ENCODE measurements around the gene PER2. TPM values are rescaled to one million over a fixed set of nuclear protein-coding genes. Genes with fewer than 3 reads are reported as not detected.
A peak's percentile ranks its signal among the peaks of the same experiment; 100 is the strongest.

The PER2 gene
- polyA plus RNA-seq, 2 donors: 4.9 to 12.6 TPM

- H3K36me3 ChIP-seq (ENCODE audit: control insufficient read depth in 2 of 2, insufficient read depth in 2 of 2, low read length in 1 of 2): no peaks in the 10 kb centered on the region
- H3K9me3 ChIP-seq (ENCODE audit: control insufficient read depth in 2 of 2, insufficient read depth in 1 of 2, low read depth in 1 of 2, low read length in 1 of 2): no peaks in the 10 kb centered on the region
- peak overlapping the region; percentile 96 to 98 for H3K27ac ChIP-seq (ENCODE audit: low read depth in 2 of 2, low read length in 1 of 2)
- H3K27me3 ChIP-seq (ENCODE audit: control insufficient read depth in 1 of 2, insufficient read depth in 2 of 2, low read length in 2 of 2): no peaks in the 10 kb centered on the region
- peaks cover 4 to 24% of the 10 kb centered on the region in 2 donors for H3K4me1 ChIP-seq (ENCODE audit: control insufficient read depth in 2 of 2, insufficient read depth in 2 of 2, low read length in 1 of 2)
- no peak overlapping the region for H3K4me3 ChIP-seq (ENCODE audit: low read depth in 1 of 2, low read length in 2 of 2)
- 32 to 36% methylated on average over 8 of the region's 8 CpGs for WGBS, 2 donors
These were observed 1.7 kb upstream of the PER2 start for GRCh38 chr2:238290091-238290509.

DNA sequence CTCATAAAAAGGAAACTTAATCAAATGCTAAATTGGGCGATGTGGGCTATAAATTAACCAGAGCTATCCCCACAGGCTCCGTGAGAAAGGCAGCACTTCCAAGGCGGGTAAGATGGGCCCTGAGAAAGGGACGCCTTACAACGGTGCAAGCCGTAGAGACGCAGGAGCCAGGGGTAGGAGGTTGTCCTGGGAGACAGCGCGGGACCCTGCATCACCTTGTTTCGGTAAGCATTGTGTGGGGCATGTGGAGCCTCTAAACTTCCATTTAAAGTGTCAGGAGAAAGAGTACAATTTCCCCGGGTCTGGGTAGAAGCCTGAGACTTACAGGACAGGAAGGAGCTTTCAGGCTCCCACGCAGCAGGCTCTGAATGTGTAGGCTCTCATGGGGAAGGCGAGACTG is 1.2 kb upstream of the PER2 start:
- H3K27me3 ChIP-seq (ENCODE audit: control insufficient read depth in 1 of 2, insufficient read depth in 2 of 2, low read length in 2 of 2): no peaks in the 10 kb centered on the region
- no peaks in the 10 kb centered on the region for H3K36me3 ChIP-seq (ENCODE audit: control insufficient read depth in 2 of 2, insufficient read depth in 2 of 2, low read length in 1 of 2)
- H3K9me3 ChIP-seq (ENCODE audit: control insufficient read depth in 2 of 2, insufficient read depth in 1 of 2, low read depth in 1 of 2, low read length in 1 of 2): no peaks in the 10 kb centered on the region
- peak overlapping the region in 1 of 2 donors; percentile 69 for H3K4me3 ChIP-seq (ENCODE audit: low read depth in 1 of 2, low read length in 2 of 2)
- H3K4me1 ChIP-seq (ENCODE audit: control insufficient read depth in 2 of 2, insufficient read depth in 2 of 2, low read length in 1 of 2): peaks cover 8 to 30% of the 10 kb centered on the region in 2 donors
- peak overlapping the region; percentile 96 to 98 for H3K27ac ChIP-seq (ENCODE audit: low read depth in 2 of 2, low read length in 1 of 2)
- WGBS, 2 donors: 27 to 31% methylated on average over 13 of the region's 13 CpGs

DNA sequence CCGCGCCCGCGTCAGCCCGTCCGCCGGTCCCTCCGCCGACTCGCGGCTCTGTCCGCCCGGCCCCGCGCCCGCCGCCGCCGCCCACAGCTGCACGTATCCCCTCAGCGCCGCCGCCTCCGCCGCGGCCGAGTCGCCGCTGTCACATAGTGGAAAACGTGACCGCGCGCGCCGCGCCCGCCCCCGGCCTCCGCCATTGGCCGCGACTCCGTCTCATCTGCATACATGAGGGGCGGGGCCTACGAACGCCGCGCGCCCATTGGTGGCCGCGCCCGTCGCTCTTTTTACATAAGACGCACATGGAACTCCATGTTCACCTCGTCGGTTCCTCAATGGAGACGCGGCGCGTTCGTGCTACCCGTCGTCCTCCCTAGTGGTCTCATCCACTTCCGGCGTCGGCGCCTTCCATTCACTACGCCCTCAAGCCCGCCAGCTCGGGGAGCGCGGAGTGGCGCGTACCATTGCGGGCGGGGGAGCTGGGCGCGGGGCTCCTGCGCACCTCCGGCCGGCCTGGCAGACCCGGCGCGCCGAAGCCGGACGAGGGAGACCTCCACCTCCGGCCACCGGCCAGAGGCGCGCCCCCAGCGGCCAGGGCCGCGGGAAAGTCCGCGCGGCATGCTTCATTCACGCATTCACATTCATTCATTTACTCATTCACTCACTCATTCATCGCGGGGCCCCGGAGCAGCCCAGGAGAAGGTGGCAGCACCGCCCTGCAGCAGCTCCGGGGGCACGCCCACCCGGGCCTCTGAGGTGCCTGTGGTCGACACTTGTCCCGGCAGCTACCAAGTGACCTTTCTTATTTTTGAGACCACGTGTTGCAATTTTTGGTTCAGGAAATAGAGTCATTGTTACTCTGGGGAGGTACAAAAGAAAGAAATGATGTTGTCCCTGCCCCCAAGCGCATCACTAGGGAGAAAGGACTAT is 502 bp upstream of the PER2 start:
- H3K36me3 ChIP-seq (ENCODE audit: control insufficient read depth in 2 of 2, insufficient read depth in 2 of 2, low read length in 1 of 2): no peaks in the 10 kb centered on the region
- H3K4me3 ChIP-seq (ENCODE audit: low read depth in 1 of 2, low read length in 2 of 2): peak overlapping the region; percentile 69 to 83
- H3K27me3 ChIP-seq (ENCODE audit: control insufficient read depth in 1 of 2, insufficient read depth in 2 of 2, low read length in 2 of 2): no peaks in the 10 kb centered on the region
- H3K4me1 ChIP-seq (ENCODE audit: control insufficient read depth in 2 of 2, insufficient read depth in 2 of 2, low read length in 1 of 2): peaks cover 10 to 31% of the 10 kb centered on the region in 2 donors
- no peaks in the 10 kb centered on the region for H3K9me3 ChIP-seq (ENCODE audit: control insufficient read depth in 2 of 2, insufficient read depth in 1 of 2, low read depth in 1 of 2, low read length in 1 of 2)
- WGBS, 2 donors: 0 to 1% methylated on average over 71 to 108 of the region's 108 CpGs
- peak overlapping the region; percentile 98 to 99 for H3K27ac ChIP-seq (ENCODE audit: low read depth in 2 of 2, low read length in 1 of 2)

DNA sequence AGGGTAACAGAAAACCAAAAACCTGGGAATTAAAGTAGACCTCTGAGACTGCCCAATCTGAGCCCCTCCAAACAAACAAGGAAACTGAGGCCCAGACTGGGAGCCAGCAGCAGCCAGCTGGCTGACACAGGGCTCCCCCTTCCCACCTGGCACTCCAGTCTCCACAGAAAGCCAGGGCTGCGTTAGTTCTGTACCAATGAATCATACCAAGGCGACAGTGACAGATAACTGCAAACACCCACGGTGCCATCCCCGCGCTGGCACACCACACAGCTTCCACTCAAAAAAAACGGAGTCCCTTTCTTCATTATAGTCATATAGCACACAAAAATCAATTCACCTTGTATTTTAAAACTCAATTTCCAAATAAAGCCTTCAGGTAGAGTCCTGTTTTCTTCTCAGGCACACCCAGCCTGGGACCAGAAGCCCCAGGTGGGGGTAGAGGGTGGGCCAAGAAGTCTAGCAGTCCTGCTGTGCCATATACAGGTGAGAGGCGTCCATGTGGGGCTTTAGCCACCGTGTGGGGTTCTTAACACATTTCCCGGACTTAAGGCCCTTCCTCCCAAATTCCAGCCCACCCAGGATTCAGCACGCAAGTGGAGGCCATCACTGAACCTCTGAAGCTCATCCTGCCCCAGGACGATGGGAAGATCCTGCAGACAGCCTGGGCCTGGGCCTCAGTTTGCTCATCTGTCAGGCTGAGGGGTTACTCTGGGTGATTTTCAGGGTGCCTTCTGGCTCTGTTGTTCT is 1.2 kb downstream of the PER2 start:
- Histone ChIP-seq H3K4me1 (ENCODE audit: control insufficient read depth in 2 of 2, insufficient read depth in 2 of 2, low read length in 1 of 2) (peaks cover 14 to 35% of the 10 kb centered on the region in 2 donors), H3K9me3 (ENCODE audit: control insufficient read depth in 2 of 2, insufficient read depth in 1 of 2, low read depth in 1 of 2, low read length in 1 of 2) (no peaks in the 10 kb centered on the region), H3K27me3 (ENCODE audit: control insufficient read depth in 1 of 2, insufficient read depth in 2 of 2, low read length in 2 of 2) (no peaks in the 10 kb centered on the region), H3K27ac (ENCODE audit: low read depth in 2 of 2, low read length in 1 of 2) (peak overlapping the region; percentile 98 to 99), H3K4me3 (ENCODE audit: low read depth in 1 of 2, low read length in 2 of 2) (peak overlapping the region; percentile 23 to 69), H3K36me3 (ENCODE audit: control insufficient read depth in 2 of 2, insufficient read depth in 2 of 2, low read length in 1 of 2) (peaks cover 0 to 3% of the 10 kb centered on the region in 2 donors)
- WGBS, 2 donors: 36 to 38% methylated on average over 11 of the region's 11 CpGs

DNA sequence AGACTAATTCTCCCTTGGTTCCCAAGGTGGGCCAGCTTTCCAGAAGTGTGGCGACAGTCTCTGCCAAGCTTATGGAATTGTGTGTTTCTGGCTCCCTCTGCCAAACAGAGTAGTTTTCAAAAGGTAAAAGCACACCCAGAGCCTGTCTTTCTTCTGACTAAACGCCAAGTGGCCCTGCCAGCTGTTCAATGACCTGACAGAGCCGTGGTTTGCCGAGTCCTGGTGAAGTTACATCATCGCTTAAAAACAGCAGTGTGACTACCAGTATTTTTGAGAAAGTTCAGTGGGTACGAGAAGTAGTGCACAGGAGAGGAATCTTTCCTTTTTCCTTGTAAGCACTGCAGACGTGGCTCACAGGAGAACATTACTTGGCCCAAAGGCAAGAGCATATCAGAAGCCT is 1.9 kb downstream of the PER2 start:
- Histone ChIP-seq H3K27ac (ENCODE audit: low read depth in 2 of 2, low read length in 1 of 2) (peak overlapping the region; percentile 98 to 99), H3K4me1 (ENCODE audit: control insufficient read depth in 2 of 2, insufficient read depth in 2 of 2, low read length in 1 of 2) (peaks cover 18 to 39% of the 10 kb centered on the region in 2 donors), H3K9me3 (ENCODE audit: control insufficient read depth in 2 of 2, insufficient read depth in 1 of 2, low read depth in 1 of 2, low read length in 1 of 2) (no peaks in the 10 kb centered on the region), H3K4me3 (ENCODE audit: low read depth in 1 of 2, low read length in 2 of 2) (peak overlapping the region in 1 of 2 donors; percentile 69), H3K36me3 (ENCODE audit: control insufficient read depth in 2 of 2, insufficient read depth in 2 of 2, low read length in 1 of 2) (peaks cover 0 to 5% of the 10 kb centered on the region in 2 donors), H3K27me3 (ENCODE audit: control insufficient read depth in 1 of 2, insufficient read depth in 2 of 2, low read length in 2 of 2) (no peaks in the 10 kb centered on the region)
- WGBS, 2 donors: 23 to 32% methylated on average over 7 of the region's 7 CpGs

GRCh38 chr2:238286095-238286494 is 2.3 kb downstream of the PER2 start:
- no peaks in the 10 kb centered on the region for H3K9me3 ChIP-seq (ENCODE audit: control insufficient read depth in 2 of 2, insufficient read depth in 1 of 2, low read depth in 1 of 2, low read length in 1 of 2)
- peaks cover 0 to 5% of the 10 kb centered on the region in 2 donors for H3K36me3 ChIP-seq (ENCODE audit: control insufficient read depth in 2 of 2, insufficient read depth in 2 of 2, low read length in 1 of 2)
- H3K4me3 ChIP-seq (ENCODE audit: low read depth in 1 of 2, low read length in 2 of 2): no peak overlapping the region
- H3K27ac ChIP-seq (ENCODE audit: low read depth in 2 of 2, low read length in 1 of 2): peak overlapping the region; percentile 98 to 99
- peaks cover 18 to 35% of the 10 kb centered on the region in 2 donors for H3K4me1 ChIP-seq (ENCODE audit: control insufficient read depth in 2 of 2, insufficient read depth in 2 of 2, low read length in 1 of 2)
- 24% methylated on average over 7 of the region's 7 CpGs for WGBS, 2 donors
- H3K27me3 ChIP-seq (ENCODE audit: control insufficient read depth in 1 of 2, insufficient read depth in 2 of 2, low read length in 2 of 2): no peaks in the 10 kb centered on the region

GRCh38 chr2:238285653-238286082 is 2.7 kb downstream of the PER2 start:
- peaks cover 18 to 31% of the 10 kb centered on the region in 2 donors for H3K4me1 ChIP-seq (ENCODE audit: control insufficient read depth in 2 of 2, insufficient read depth in 2 of 2, low read length in 1 of 2)
- H3K27ac ChIP-seq (ENCODE audit: low read depth in 2 of 2, low read length in 1 of 2): peak overlapping the region; percentile 98 to 99
- no peak overlapping the region for H3K4me3 ChIP-seq (ENCODE audit: low read depth in 1 of 2, low read length in 2 of 2)

GRCh38 chr2:238284802-238285515 is 3.5 kb downstream of the PER2 start:
- WGBS, 2 donors: 53 to 66% methylated on average over 11 of the region's 11 CpGs
- no peak overlapping the region for H3K4me3 ChIP-seq (ENCODE audit: low read depth in 1 of 2, low read length in 2 of 2)
- H3K36me3 ChIP-seq (ENCODE audit: control insufficient read depth in 2 of 2, insufficient read depth in 2 of 2, low read length in 1 of 2): peaks cover 0 to 5% of the 10 kb centered on the region in 2 donors
- no peaks in the 10 kb centered on the region for H3K27me3 ChIP-seq (ENCODE audit: control insufficient read depth in 1 of 2, insufficient read depth in 2 of 2, low read length in 2 of 2)
- no peaks in the 10 kb centered on the region for H3K9me3 ChIP-seq (ENCODE audit: control insufficient read depth in 2 of 2, insufficient read depth in 1 of 2, low read depth in 1 of 2, low read length in 1 of 2)
- peaks cover 18 to 30% of the 10 kb centered on the region in 2 donors for H3K4me1 ChIP-seq (ENCODE audit: control insufficient read depth in 2 of 2, insufficient read depth in 2 of 2, low read length in 1 of 2)
- peak overlapping the region; percentile 98 to 99 for H3K27ac ChIP-seq (ENCODE audit: low read depth in 2 of 2, low read length in 1 of 2)

More at GRCh38 chr2:238285653-238286082, 2.7 kb downstream of the PER2 start:
- Histone ChIP-seq H3K36me3 (ENCODE audit: control insufficient read depth in 2 of 2, insufficient read depth in 2 of 2, low read length in 1 of 2) (peaks cover 0 to 5% of the 10 kb centered on the region in 2 donors), H3K27me3 (ENCODE audit: control insufficient read depth in 1 of 2, insufficient read depth in 2 of 2, low read length in 2 of 2) (no peaks in the 10 kb centered on the region), H3K9me3 (ENCODE audit: control insufficient read depth in 2 of 2, insufficient read depth in 1 of 2, low read depth in 1 of 2, low read length in 1 of 2) (no peaks in the 10 kb centered on the region)
- 21 to 23% methylated on average over 7 of the region's 7 CpGs for whole genome bisulfite sequencing, 2 donors

Measured in esophagus (tissue), 2 donors.